H9 (cell line): ENCODE results near the gene IMMP2L. TPM values are rescaled to one million over a fixed set of nuclear protein-coding genes. Genes with fewer than 3 reads are reported as not detected.
A peak's percentile ranks its signal among the peaks of the same experiment; 100 is the strongest.

ENCODE experiments used
- DNase-seq: peaks from one replicate; pipeline ENCODE4 v3.0.0-alpha.2; 2017
- H2AFZ ChIP-seq: one replicate; pipeline ENCODE4 v1.6.1; 2013; ENCODE audit warnings: mild to moderate bottlenecking, low read length, control low read depth, moderate library complexity
- H2AK5ac ChIP-seq: 2 replicates; pipeline ENCODE4 v1.6.1; 2013; ENCODE audit warnings: low read length, control low read depth, mixed read lengths; ENCODE audit not compliant: insufficient read length
- H2BK120ac ChIP-seq: one replicate; pipeline ENCODE4 v1.6.1; 2013; ENCODE audit warnings: low read depth, mild to moderate bottlenecking, low read length, control low read depth, inconsistent platforms; ENCODE audit not compliant: poor library complexity, severe bottlenecking
- H2BK12ac ChIP-seq: 2 replicates; pipeline ENCODE4 v1.6.1; 2013; ENCODE audit warnings: low read length, control low read depth, mixed read lengths, low read depth; ENCODE audit not compliant: insufficient read length
- H2BK15ac ChIP-seq: 2 replicates; pipeline ENCODE4 v1.6.1; 2013; ENCODE audit warnings: low read depth, low read length, control low read depth
- H2BK20ac ChIP-seq: one replicate; pipeline ENCODE4 v1.6.1; 2013; ENCODE audit warnings: low read depth, mild to moderate bottlenecking, low read length, control low read depth, inconsistent platforms; ENCODE audit not compliant: poor library complexity, severe bottlenecking
- H2BK5ac ChIP-seq: 2 replicates; pipeline ENCODE4 v1.6.1; 2013; ENCODE audit warnings: low read length, control low read depth, mixed read lengths; ENCODE audit not compliant: insufficient read length
- H3K14ac ChIP-seq: 2 replicates; pipeline ENCODE4 v1.6.1; 2013; ENCODE audit warnings: low read length, control low read depth; ENCODE audit not compliant: insufficient read depth
- H3K18ac ChIP-seq: 2 replicates; pipeline ENCODE4 v1.6.1; 2013; ENCODE audit warnings: low read depth, mild to moderate bottlenecking, mixed read lengths, low read length, control low read depth; ENCODE audit not compliant: insufficient read length
- H3K23ac ChIP-seq: 2 replicates; pipeline ENCODE4 v1.6.1; 2013; ENCODE audit warnings: low read length, control low read depth, mixed read lengths, low read depth; ENCODE audit not compliant: insufficient read length
- H3K23me2 ChIP-seq: 2 replicates; pipeline ENCODE4 v1.6.1; 2013; ENCODE audit warnings: low read depth, mild to moderate bottlenecking, mixed read lengths, low read length, control low read depth; ENCODE audit not compliant: insufficient read length, poor library complexity, severe bottlenecking
- H3K27ac ChIP-seq: 2 replicates; pipeline ENCODE4 v1.5.1; 2013; ENCODE audit warnings: low read length, control low read depth, mixed read lengths, low read depth; ENCODE audit not compliant: insufficient read length
- H3K27me3 ChIP-seq: 2 replicates; pipeline ENCODE4 v1.6.1; 2013; ENCODE audit warnings: low read length, control low read depth, inconsistent platforms; ENCODE audit not compliant: insufficient read depth
- H3K4ac ChIP-seq: 2 replicates; pipeline ENCODE4 v1.6.1; 2013; ENCODE audit warnings: low read depth, mild to moderate bottlenecking, control low read depth, inconsistent platforms, low read length, moderate library complexity
- H3K4me1 ChIP-seq: 2 replicates; pipeline ENCODE4 v1.6.1; 2013; ENCODE audit warnings: low read length, control low read depth, inconsistent platforms; ENCODE audit not compliant: insufficient read depth
- H3K4me2 ChIP-seq: 2 replicates; pipeline ENCODE4 v1.6.1; 2013; ENCODE audit warnings: low read length, control low read depth, mixed read lengths; ENCODE audit not compliant: insufficient read length, insufficient read depth
- H3K56ac ChIP-seq: 2 replicates; pipeline ENCODE4 v1.6.1; 2013; ENCODE audit warnings: low read depth, mild to moderate bottlenecking, mixed read lengths, low read length, control low read depth; ENCODE audit not compliant: insufficient read length
- H3K79me1 ChIP-seq: 2 replicates; pipeline ENCODE4 v1.6.1; 2013; ENCODE audit warnings: low read depth, mild to moderate bottlenecking, moderate library complexity, low read length, control low read depth, inconsistent platforms; ENCODE audit not compliant: insufficient read depth, poor library complexity, severe bottlenecking
- H3K79me2 ChIP-seq: 2 replicates; pipeline ENCODE4 v1.6.1; 2013; ENCODE audit warnings: low read length, control low read depth, inconsistent platforms; ENCODE audit not compliant: insufficient read depth
- H3K9ac ChIP-seq: 2 replicates; pipeline ENCODE4 v1.6.1; 2013; ENCODE audit warnings: low read length, control low read depth, mixed read lengths; ENCODE audit not compliant: insufficient read length; ENCODE audit errors: extremely low read depth
- H3K9me3 ChIP-seq: one replicate; pipeline ENCODE4 v1.6.1; 2013; ENCODE audit warnings: low read depth, low read length, inconsistent platforms; ENCODE audit not compliant: control insufficient read depth
- H3T11ph ChIP-seq: one replicate; pipeline ENCODE4 v1.6.1; 2013; ENCODE audit warnings: mild to moderate bottlenecking, low read length, control low read depth, inconsistent platforms
- H4K20me1 ChIP-seq: one replicate; pipeline ENCODE4 v1.6.1; 2013; ENCODE audit not compliant: control insufficient read depth, insufficient read length, insufficient read depth
- H4K5ac ChIP-seq: 2 replicates; pipeline ENCODE4 v1.6.1; 2013; ENCODE audit warnings: low read depth, mild to moderate bottlenecking, mixed read lengths, low read length, control low read depth; ENCODE audit not compliant: insufficient read length
- H4K8ac ChIP-seq: replicated peaks from 2 replicates; pipeline ENCODE4 v1.6.1; 2013; ENCODE audit warnings: low read length, control low read depth, mixed read lengths, low read depth; ENCODE audit not compliant: insufficient read length
- H4K91ac ChIP-seq: 2 replicates; pipeline ENCODE4 v1.6.1; 2013; ENCODE audit warnings: low read depth, mild to moderate bottlenecking, moderate library complexity, mixed read lengths, low read length, control low read depth; ENCODE audit not compliant: insufficient read length
- H3K27ac Mint-ChIP-seq, 3 experiments: 2 replicates in 2 of 3; 3 replicates in 1 of 3; pipeline ENCODE4 v1.8.0; 2020 to 2021; ENCODE audit warnings: mixed read lengths in 3 of 3, mild to moderate bottlenecking in 1 of 3, moderate library complexity in 1 of 3
- H3K27me3 Mint-ChIP-seq: 2 replicates; pipeline ENCODE4 v1.8.0; 2021; ENCODE audit warnings: low read depth, mild to moderate bottlenecking, moderate library complexity, mixed read lengths
- H3K36me3 Mint-ChIP-seq, 3 experiments: 2 replicates in 2 of 3; 3 replicates in 1 of 3; pipeline ENCODE4 v1.8.0; 2020 to 2021; ENCODE audit warnings: low read depth in 3 of 3, mixed read lengths in 3 of 3; ENCODE audit not compliant: insufficient read depth in 1 of 3
- H3K4me1 Mint-ChIP-seq, 2 experiments: 2 replicates each; pipeline ENCODE4 v1.8.0; 2020; ENCODE audit warnings: mixed read lengths in 2 of 2
- H3K4me3 Mint-ChIP-seq, 2 experiments: 2 replicates in 1 of 2; 3 replicates in 1 of 2; pipeline ENCODE4 v1.8.0; 2020 to 2021; ENCODE audit warnings: mild to moderate bottlenecking in 2 of 2, mixed read lengths in 2 of 2, moderate library complexity in 1 of 2
- H3K9me3 Mint-ChIP-seq, 2 experiments: 2 replicates in 1 of 2; 3 replicates in 1 of 2; pipeline ENCODE4 v1.8.0; 2020; ENCODE audit warnings: mild to moderate bottlenecking in 2 of 2, mixed read lengths in 2 of 2, moderate library complexity in 1 of 2
- CTCF ChIP-seq: fragments of 200-600 bp; sonication (generic); conservative IDR thresholded peaks from 3 replicates; pipeline ENCODE4 v1.8.0; 2021; ENCODE audit warnings: antibody characterized with exemption, mild to moderate bottlenecking
- WGBS: extraction: QIAGEN DNeasy Blood & Tissue Kit; methylation state at CpG from one replicate; pipeline ENCODE4 v1.1.7; 2013; ENCODE audit warnings: missing lambda C conversion rate, low lambda C conversion rate, mixed read lengths; ENCODE audit not compliant: insufficient read length; ENCODE audit errors: extremely low coverage; 5-methylcytosine and 5-hydroxymethylcytosine counted together
- total RNA-seq: library from RNA; stranded (reverse); gene quantifications from 2 replicates; pipeline ENCODE4 v1.2.1, GENCODE V29; 2021

IMMP2L gene
- total RNA-seq, 1 experiment from 2014 or later = 14.7 TPM

DNA sequence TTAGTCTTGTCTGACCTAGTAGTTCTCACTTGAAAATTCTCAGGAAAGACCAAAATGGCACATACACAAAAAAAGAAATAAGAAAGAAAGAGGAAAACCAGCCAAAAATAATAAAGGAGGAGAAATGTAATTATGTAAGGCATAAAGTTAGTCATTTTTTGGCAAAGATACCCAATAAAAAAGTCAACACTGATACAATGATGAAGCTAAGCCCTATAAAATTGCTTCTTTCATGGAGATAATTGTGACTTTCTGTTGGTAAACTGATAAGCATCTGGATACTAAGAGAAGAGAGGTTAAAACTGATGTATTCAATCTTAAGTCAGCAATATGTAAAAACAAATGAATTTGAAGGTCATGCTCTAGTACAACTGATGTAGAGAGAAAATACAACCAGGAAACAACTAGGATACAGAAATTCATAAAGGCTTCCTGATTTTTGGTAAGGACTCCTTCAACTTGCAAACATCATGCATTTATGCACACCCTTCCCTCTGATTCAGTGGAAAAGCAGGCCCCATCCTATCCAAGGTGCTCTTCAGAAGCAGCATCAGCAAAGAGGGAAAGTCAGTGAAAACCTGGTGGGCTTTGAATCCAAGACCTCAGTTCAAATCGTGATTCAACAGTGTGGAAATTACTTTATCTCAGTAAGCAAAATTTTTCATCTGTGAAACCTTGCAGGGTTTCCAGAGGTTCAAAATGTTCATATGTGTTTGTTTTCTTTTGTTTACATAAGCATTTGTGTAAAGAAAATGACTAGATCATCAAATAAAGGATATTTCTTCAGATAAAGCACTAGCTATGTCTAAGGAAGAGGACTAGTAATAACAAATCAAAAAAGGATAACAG is 32.6 kb downstream of the IMMP2L start:
- WGBS = no CpG with 5 or more reads among the region's 1 CpG
- H3K9me3 Mint-ChIP-seq = no peaks in the 10 kb centered on the region

More for the DNA sequence above, 32.6 kb downstream of the IMMP2L start:
- H3K4ac ChIP-seq = no peak overlapping the region
- no peaks in the 10 kb centered on the region for H3K79me2 ChIP-seq
- H3K18ac ChIP-seq = no peak overlapping the region
- no peak overlapping the region for H4K5ac ChIP-seq
- H2BK12ac ChIP-seq = no peak overlapping the region
- peak overlapping the region in 1 of 3 experiments; percentile 29; a peak in 3 of 7 replicates for H3K27ac Mint-ChIP-seq
- H3K79me1 ChIP-seq = no peaks in the 10 kb centered on the region
- no peak overlapping the region for H3K56ac ChIP-seq
- no peaks in the 10 kb centered on the region for H3K27me3 ChIP-seq
- H2BK15ac ChIP-seq = no peak overlapping the region
- H3K9me3 ChIP-seq = no peaks in the 10 kb centered on the region
- no peak for DNase-seq
- H4K20me1 ChIP-seq = no peaks in the 10 kb centered on the region
- H3K27ac ChIP-seq = no peak overlapping the region
- H4K8ac ChIP-seq = no peak overlapping the region
- H3K9ac ChIP-seq = no peak overlapping the region
- no peaks in the 10 kb centered on the region for H3K36me3 Mint-ChIP-seq
- H2BK5ac ChIP-seq = no peak overlapping the region
- no peak overlapping the region for H2BK20ac ChIP-seq
- H3K23me2 ChIP-seq = no peaks in the 10 kb centered on the region
- H3K27me3 Mint-ChIP-seq = no peaks in the 10 kb centered on the region
- H3T11ph ChIP-seq = no peak overlapping the region
- H3K14ac ChIP-seq = no peak overlapping the region
- H3K4me1 ChIP-seq = no peaks in the 10 kb centered on the region
- no peak overlapping the region for H3K23ac ChIP-seq
- no peak for TF ChIP-seq CTCF
- no peak overlapping the region for H3K4me2 ChIP-seq
- no peak overlapping the region for H2BK120ac ChIP-seq
- H3K4me1 Mint-ChIP-seq = no peaks in the 10 kb centered on the region
- H3K4me3 Mint-ChIP-seq = no peak overlapping the region
- H2AFZ ChIP-seq = no peak overlapping the region
- H2AK5ac ChIP-seq = no peak overlapping the region
- no peak overlapping the region for H4K91ac ChIP-seq
